Liver (tissue), 3 donors: ENCODE measurements around the gene HS6ST3.

Experiments used
- EGR1 ChIP-seq, 2 donors: IDR thresholded peaks; 2 replicates each; pipeline ENCODE4 v1.6.1; 2016 to 2018; ENCODE audit warnings: antibody characterized with exemption in 2 of 2, low read depth in 2 of 2
- GABPA ChIP-seq, 2 donors: IDR thresholded peaks in 1 of 2; conservative IDR thresholded peaks in 1 of 2; 2 replicates each; pipeline ENCODE4 v1.6.1; 2016; ENCODE audit warnings: antibody characterized with exemption in 2 of 2, mild to moderate bottlenecking in 1 of 2, moderate library complexity in 1 of 2
- MAX ChIP-seq: IDR thresholded peaks from 2 replicates; pipeline ENCODE4 v1.6.1; 2016; ENCODE audit warnings: antibody characterized with exemption
- RAD21 ChIP-seq, 2 donors: IDR thresholded peaks; 2 replicates each; pipeline ENCODE4 v1.6.1; 2016; ENCODE audit warnings: antibody characterized with exemption in 2 of 2, mild to moderate bottlenecking in 2 of 2
- TAF1 ChIP-seq: conservative IDR thresholded peaks from 2 replicates; pipeline ENCODE4 v1.6.1; 2016; ENCODE audit warnings: antibody characterized with exemption, mild to moderate bottlenecking
- TF ChIP-seq, protein P1 (sequence below): fragments of 150-350 bp; IDR thresholded peaks from 2 replicates; pipeline ENCODE4 v1.5.1; 2017; ENCODE audit warnings: improper control_type of control experiment, low read depth, low read length; ENCODE audit not compliant: missing input control
- TF ChIP-seq, protein P2 (sequence below): IDR thresholded peaks from 2 replicates; pipeline ENCODE4 v1.6.1; 2016; ENCODE audit warnings: antibody characterized with exemption
- donor health status: healthy.
- donor health status: healthy.

- TF ChIP-seq, protein P1, sequence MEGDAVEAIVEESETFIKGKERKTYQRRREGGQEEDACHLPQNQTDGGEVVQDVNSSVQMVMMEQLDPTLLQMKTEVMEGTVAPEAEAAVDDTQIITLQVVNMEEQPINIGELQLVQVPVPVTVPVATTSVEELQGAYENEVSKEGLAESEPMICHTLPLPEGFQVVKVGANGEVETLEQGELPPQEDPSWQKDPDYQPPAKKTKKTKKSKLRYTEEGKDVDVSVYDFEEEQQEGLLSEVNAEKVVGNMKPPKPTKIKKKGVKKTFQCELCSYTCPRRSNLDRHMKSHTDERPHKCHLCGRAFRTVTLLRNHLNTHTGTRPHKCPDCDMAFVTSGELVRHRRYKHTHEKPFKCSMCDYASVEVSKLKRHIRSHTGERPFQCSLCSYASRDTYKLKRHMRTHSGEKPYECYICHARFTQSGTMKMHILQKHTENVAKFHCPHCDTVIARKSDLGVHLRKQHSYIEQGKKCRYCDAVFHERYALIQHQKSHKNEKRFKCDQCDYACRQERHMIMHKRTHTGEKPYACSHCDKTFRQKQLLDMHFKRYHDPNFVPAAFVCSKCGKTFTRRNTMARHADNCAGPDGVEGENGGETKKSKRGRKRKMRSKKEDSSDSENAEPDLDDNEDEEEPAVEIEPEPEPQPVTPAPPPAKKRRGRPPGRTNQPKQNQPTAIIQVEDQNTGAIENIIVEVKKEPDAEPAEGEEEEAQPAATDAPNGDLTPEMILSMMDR = no peak
- TF ChIP-seq, protein P2, sequence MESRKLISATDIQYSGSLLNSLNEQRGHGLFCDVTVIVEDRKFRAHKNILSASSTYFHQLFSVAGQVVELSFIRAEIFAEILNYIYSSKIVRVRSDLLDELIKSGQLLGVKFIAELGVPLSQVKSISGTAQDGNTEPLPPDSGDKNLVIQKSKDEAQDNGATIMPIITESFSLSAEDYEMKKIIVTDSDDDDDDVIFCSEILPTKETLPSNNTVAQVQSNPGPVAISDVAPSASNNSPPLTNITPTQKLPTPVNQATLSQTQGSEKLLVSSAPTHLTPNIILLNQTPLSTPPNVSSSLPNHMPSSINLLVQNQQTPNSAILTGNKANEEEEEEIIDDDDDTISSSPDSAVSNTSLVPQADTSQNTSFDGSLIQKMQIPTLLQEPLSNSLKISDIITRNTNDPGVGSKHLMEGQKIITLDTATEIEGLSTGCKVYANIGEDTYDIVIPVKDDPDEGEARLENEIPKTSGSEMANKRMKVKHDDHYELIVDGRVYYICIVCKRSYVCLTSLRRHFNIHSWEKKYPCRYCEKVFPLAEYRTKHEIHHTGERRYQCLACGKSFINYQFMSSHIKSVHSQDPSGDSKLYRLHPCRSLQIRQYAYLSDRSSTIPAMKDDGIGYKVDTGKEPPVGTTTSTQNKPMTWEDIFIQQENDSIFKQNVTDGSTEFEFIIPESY = no peak
- TF ChIP-seq GABPA (IDR thresholded peaks at IDR 0.05 in 1 of 2, conservative IDR thresholded peaks at IDR 0.05 in 1 of 2) (no peak), EGR1 (IDR thresholded peaks at IDR 0.05; ENCODE audit: low read depth in 2 of 2) (no peak), TAF1 (no peak), MAX (no peak), RAD21 (IDR thresholded peaks at IDR 0.05) (no peak)
Observed at GRCh38 chr13:96071504-96071903, 18.4 kb upstream of the HS6ST3 start.
